NB4 (cell line): ENCODE results near the gene ZNF865.
A peak's percentile ranks its signal among the peaks of the same experiment; 100 is the strongest.

Experiments
- DNase-seq: peaks from one replicate; pipeline ENCODE4 v3.0.0; 2010; ENCODE audit warnings: low read depth
- H3K4me3 ChIP-seq: one replicate; pipeline ENCODE4 v1.5.1; 2011; ENCODE audit warnings: mild to moderate bottlenecking, low read depth, low read length, moderate library complexity
- CTCF ChIP-seq: IDR thresholded peaks from one replicate; pipeline ENCODE4 v1.5.1; 2012; ENCODE audit warnings: low read depth, low read length
- MYC ChIP-seq: IDR thresholded peaks from 2 replicates; pipeline ENCODE4 v1.6.1; 2011; ENCODE audit warnings: low read depth, low read length
- POLR2A ChIP-seq: IDR thresholded peaks from 2 replicates; pipeline ENCODE4 v1.6.1; 2011; ENCODE audit warnings: mild to moderate bottlenecking; ENCODE audit not compliant: insufficient read length; ENCODE audit errors: extremely low read depth
- TF ChIP-seq, protein P1 (sequence below): IDR thresholded peaks from 2 replicates; pipeline ENCODE4 v1.6.1; 2011; ENCODE audit warnings: low read depth, low read length

The ZNF865 gene

GRCh38 chr19:55624109-55625003 lies 18.9 kb downstream of the ZNF865 start, which contains the start of gene ZNF784:
Gene ZNF784, minus strand, starts transcription at chr19:55624566. Its CDS starts 5 bp downstream, at chr19:55624561.
- DNase-seq: peak; percentile 86
- TF ChIP-seq MYC (no peak), CTCF (no peak), POLR2A (peak; percentile 44)
- TF ChIP-seq, protein P1, sequence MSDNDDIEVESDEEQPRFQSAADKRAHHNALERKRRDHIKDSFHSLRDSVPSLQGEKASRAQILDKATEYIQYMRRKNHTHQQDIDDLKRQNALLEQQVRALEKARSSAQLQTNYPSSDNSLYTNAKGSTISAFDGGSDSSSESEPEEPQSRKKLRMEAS: no peak
- peak within 1 kb of the TSS; percentile 51 for H3K4me3 ChIP-seq

- TF ChIP-seq POLR2A (no peak), CTCF (no peak), MYC (no peak)
- TF ChIP-seq, protein P1: no peak
- no peak for DNase-seq
- peak overlapping the region; percentile 51 for H3K4me3 ChIP-seq
Measured at GRCh38 chr19:55625004-55625326, 19.5 kb downstream of the ZNF865 start.

GRCh38 chr19:55626350-55626749 lies 20.9 kb downstream of the ZNF865 start:
- H3K4me3 ChIP-seq: no peak overlapping the region
- TF ChIP-seq MYC: no peak
- TF ChIP-seq, protein P1: no peak
- TF ChIP-seq CTCF: no peak
- no peak for TF ChIP-seq POLR2A
- DNase-seq: no peak

DNA sequence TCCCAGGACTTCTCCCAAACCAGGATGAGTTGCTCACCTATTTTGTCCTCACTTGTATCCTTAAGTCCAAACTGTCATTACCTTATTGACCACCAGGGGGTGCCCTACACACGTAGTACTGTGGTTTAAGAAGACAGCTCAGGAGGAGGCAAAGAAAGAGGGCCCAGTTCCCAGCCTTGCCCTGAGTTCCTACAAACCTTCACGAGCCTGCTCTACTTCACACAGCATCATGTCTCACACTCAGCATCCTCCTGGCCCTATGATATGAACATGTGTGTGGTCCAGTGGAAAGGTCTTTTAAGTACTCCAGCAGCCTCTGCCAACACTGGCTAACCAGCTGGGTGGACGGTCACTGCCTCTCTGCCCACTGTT lies 27.0 kb downstream of the ZNF865 start:
- no peak overlapping the region for H3K4me3 ChIP-seq
- TF ChIP-seq POLR2A (no peak), MYC (no peak), CTCF (peak; percentile 59)
- TF ChIP-seq, protein P1: no peak
- DNase-seq: peak; percentile 91

DNA sequence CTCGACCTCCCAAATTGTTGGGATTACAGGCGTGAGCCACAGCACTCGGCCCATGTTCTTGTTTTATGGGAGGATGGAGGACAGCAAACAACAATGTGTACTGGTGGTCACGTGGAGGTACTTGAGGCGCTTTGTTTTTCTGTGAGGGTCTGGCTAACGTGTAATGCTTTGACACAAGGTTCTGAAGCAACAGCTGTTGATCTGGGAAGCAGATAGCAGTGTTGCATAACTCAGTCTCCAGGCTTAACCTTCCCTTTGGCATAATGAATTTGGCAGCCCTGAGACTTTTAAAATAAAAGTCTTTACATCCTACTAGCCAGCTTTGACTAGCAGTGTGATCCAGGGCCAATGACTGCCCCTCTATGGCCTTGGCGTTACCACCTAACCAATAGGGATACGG lies 28.4 kb downstream of the ZNF865 start:
- no peak for DNase-seq
- no peak overlapping the region for H3K4me3 ChIP-seq
- TF ChIP-seq MYC (no peak), POLR2A (no peak), CTCF (no peak)
- TF ChIP-seq, protein P1: no peak
